ENCODE results near the gene TUSC2.

Gene TUSC2

DNA sequence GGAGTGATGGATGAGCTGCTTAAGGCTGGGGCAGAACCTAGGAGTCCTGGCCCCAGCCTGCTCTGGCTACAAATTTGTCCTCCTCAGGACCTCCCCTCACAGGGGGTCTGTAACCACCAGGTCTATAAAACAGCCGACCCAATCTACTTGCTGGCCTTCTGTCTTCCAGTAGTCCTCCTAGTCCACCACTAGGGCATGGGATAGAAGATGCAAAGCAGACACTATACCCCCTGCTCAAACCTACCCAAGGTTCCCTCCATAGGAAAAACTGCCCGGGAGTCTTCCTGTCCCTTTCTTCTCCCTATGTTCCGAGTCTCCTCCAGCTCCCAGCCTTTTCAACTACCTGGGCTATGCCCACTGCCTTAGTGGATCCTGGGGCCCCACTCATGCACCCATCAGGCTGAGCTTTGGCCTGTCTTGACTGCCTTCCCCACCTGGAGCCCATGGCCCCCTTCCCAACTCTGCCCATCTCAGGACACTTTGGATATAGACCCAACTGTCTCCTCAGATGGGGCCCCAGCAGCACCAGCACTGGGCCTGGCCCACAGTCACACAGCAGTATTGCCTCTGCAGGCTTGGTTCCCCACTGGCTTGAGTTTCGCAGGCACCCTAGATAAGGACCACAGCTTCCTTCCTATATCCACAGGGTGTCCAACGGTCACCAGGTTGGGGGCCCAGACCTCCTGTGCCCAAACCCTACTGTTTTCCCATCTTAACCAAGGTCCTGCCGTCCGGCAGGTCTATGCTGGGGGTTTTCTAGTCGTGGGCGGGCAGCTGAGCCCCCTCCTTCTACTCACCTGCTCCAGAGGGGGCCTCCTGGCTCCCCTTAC is 29.9 kb downstream of the TUSC2 start:
- H3K9ac ChIP-seq (ENCODE audit: insufficient read length): no peak overlapping the region
- H3K9me3 ChIP-seq (ENCODE audit: low read depth, low read length): no peaks in the 10 kb centered on the region
- no peak overlapping the region for H3K27ac ChIP-seq
- no peaks in the 10 kb centered on the region for H3K36me3 ChIP-seq (ENCODE audit: insufficient read depth, low read length)
- H3K4me3 ChIP-seq: peak overlapping the region; percentile 82
- no peak for DNase-seq (ENCODE audit: low read depth, low spot score)
- TF ChIP-seq POLR2AphosphoS5 (IDR thresholded peaks at IDR 0.05; ENCODE audit: borderline replicate concordance, low read depth, low read length) (no peak), EZH2 (IDR thresholded peaks at IDR 0.05) (no peak)

DNA sequence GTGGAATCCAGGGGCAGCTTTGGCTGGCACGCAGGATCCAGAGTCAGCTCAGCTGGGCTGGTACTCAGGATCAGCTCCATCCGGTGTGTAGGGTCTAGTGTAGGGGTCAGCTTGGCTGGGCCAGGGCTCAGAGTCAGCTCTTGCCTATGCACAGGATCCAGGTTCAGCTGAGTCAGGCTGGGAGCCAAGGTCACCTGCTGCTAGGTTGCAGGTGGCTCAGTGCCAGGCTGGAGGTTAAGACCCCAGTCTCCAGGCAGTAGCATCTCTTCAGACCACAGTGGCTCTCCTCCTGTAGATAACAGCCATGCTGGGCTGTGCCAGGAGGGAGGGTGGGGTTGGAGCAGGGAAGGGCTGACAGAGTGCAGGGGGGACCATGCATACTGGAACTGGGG is 30.6 kb downstream of the TUSC2 start:
- H3K9ac ChIP-seq (ENCODE audit: insufficient read length): no peak overlapping the region
- no peaks in the 10 kb centered on the region for H3K9me3 ChIP-seq (ENCODE audit: low read depth, low read length)
- TF ChIP-seq FOXP2 (optimal IDR thresholded peaks at IDR 0.05; ENCODE audit: control extremely low read depth, extremely low read length, insufficient read depth) (no peak), EZH2 (IDR thresholded peaks at IDR 0.05) (no peak), POLR2AphosphoS5 (IDR thresholded peaks at IDR 0.05; ENCODE audit: borderline replicate concordance, low read depth, low read length) (no peak)
- no peak for DNase-seq (ENCODE audit: low read depth, low spot score)
- H3K4me3 ChIP-seq: no peak overlapping the region
- no peaks in the 10 kb centered on the region for H3K36me3 ChIP-seq (ENCODE audit: insufficient read depth, low read length)
- no peak overlapping the region for H3K27ac ChIP-seq

DNA sequence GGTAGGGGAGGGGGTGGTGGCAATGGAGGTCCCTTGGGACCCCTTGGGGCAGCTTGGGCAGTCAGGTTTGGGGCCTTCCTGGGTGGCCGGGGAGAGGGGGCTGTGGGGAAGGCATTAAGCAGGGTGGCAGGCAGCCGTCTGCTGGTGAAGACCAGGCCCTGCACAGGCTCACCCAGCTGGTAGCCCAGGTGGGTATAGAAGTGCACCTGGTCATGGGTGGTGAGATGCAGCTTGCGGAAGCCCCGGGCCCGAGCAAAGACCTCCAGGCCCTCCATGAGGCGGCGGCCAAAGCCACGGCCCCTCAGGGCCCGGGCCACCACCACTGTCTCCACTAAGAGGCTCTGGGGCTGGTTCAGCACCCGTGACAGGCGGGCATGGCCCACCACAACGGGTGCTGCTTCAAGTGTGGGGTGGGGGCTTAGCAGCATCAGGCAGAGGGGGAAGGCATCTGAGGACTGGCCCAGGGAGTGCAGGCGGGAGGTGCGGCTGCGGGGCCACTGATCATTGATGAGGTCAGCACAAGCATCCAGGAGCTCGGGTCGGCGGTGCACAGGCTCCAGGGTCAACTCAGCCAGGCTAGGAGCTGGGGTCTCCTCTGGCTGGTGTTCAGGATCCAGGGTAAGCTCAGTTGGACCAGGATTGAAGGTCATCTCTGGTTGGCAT is 31.2 kb downstream of the TUSC2 start:
- no peak for TF ChIP-seq EZH2 (IDR thresholded peaks at IDR 0.05)
- no peak for TF ChIP-seq FOXP2 (optimal IDR thresholded peaks at IDR 0.05; ENCODE audit: control extremely low read depth, extremely low read length, insufficient read depth)
- TF ChIP-seq POLR2AphosphoS5 (IDR thresholded peaks at IDR 0.05; ENCODE audit: borderline replicate concordance, low read depth, low read length): no peak
- Histone ChIP-seq H3K36me3 (ENCODE audit: insufficient read depth, low read length) (no peaks in the 10 kb centered on the region), H3K4me3 (no peak overlapping the region), H3K9ac (ENCODE audit: insufficient read length) (no peak overlapping the region), H3K27ac (no peak overlapping the region), H3K9me3 (ENCODE audit: low read depth, low read length) (no peaks in the 10 kb centered on the region)
- DNase-seq (ENCODE audit: low read depth, low spot score): no peak

DNA sequence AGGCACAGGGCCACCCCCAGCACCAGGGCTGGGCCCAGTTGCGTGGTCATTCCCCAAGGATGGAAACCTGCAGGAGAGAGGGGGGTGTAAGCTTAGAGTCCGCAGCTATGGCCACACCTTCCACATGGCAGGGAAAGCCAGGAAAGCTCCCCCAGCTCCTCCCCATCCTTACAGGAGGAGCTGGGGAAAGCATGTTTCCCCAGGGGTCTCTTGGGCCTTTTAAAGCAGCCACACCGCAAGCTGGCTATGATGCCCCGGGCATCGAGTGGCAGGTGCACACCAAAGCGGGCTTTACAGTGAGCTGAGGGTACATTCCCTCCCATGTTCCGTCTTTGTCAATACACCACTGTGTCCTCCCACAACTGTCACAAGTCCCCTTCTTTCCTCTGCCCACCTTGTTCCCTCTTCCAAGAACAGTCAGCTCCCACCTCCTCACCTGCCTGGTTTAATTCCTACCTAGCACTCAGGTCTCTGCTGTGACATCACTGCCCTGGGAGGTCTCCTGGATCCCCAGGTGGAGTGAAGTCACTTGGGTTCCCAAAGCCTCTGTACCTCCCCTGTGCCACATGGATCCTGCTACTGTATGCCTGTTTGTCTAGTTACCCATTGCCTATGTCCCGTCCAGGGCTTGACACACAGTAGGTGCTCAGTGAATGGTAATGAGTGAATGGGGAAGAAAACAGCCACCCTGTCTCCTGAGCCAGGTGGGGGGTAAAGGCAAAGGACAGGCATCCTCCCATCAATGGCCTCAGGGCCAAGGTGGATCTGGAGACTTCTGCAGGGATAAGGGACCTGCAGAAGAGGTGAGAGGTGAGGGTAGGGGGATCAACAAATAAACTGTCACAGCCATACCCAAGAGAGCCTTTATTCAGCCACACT is 32.2 kb downstream of the TUSC2 start:
- Histone ChIP-seq H3K9ac (ENCODE audit: insufficient read length) (no peak overlapping the region), H3K4me3 (no peak overlapping the region), H3K9me3 (ENCODE audit: low read depth, low read length) (no peaks in the 10 kb centered on the region), H3K27ac (no peak overlapping the region), H3K36me3 (ENCODE audit: insufficient read depth, low read length) (no peaks in the 10 kb centered on the region)
- no peak for TF ChIP-seq FOXP2 (optimal IDR thresholded peaks at IDR 0.05; ENCODE audit: control extremely low read depth, extremely low read length, insufficient read depth)
- TF ChIP-seq POLR2AphosphoS5 (IDR thresholded peaks at IDR 0.05; ENCODE audit: borderline replicate concordance, low read depth, low read length): no peak
- no peak for TF ChIP-seq EZH2 (IDR thresholded peaks at IDR 0.05)
- DNase-seq (ENCODE audit: low read depth, low spot score): no peak

DNA sequence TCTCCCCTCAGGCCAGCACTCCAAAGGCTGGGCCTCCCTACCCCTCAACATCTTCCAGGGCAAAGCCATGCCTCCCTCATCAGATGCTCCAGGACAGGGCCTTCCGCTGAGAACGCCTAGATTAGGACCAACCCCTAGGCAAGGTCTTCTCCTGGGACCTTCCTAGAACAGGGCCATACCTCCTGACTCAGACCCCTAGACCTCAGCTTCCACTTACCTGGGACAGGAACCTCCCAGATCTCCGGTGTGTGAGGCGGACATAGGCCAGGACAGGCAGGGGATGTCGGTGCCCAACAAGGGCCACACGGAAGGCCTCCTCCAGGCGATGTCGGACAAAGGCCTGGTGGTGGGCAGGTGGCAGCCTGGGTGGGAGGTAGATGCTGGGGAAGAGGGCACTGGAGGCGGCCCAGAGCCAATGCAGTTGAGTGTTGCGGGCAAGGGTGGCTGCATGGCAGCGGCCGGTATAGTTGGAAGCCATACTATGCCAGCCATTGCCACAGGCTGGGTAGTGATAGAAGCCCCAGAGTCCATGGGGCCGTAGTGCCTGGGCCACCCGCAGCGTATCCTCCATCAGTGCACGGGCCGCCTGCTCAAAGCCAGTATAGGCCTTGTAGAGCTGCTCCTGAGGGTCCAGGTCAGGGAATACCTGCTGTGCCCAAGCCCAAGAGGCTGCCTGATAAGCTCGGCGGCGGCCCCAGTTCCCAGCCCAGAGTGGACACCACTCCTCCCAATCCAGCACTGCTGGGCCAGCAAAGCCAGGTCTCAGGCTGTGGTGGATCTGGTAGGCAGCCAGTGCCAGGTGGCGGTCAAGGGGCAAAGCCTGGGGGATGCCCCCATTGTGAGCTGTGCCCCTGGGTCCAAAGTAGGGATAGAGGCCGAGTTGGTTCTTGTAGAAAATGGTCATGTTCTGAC is 33.3 kb downstream of the TUSC2 start:
- H3K9ac ChIP-seq (ENCODE audit: insufficient read length): no peak overlapping the region
- peaks cover 1% of the 10 kb centered on the region; the same call in 1 of the 2 replicates for H3K36me3 ChIP-seq (ENCODE audit: insufficient read depth, low read length)
- DNase-seq (ENCODE audit: low read depth, low spot score): no peak
- no peaks in the 10 kb centered on the region for H3K9me3 ChIP-seq (ENCODE audit: low read depth, low read length)
- H3K27ac ChIP-seq: no peak overlapping the region
- H3K4me3 ChIP-seq: no peak overlapping the region
- TF ChIP-seq FOXP2 (optimal IDR thresholded peaks at IDR 0.05; ENCODE audit: control extremely low read depth, extremely low read length, insufficient read depth) (no peak), EZH2 (IDR thresholded peaks at IDR 0.05) (no peak), POLR2AphosphoS5 (IDR thresholded peaks at IDR 0.05; ENCODE audit: borderline replicate concordance, low read depth, low read length) (no peak)

DNA sequence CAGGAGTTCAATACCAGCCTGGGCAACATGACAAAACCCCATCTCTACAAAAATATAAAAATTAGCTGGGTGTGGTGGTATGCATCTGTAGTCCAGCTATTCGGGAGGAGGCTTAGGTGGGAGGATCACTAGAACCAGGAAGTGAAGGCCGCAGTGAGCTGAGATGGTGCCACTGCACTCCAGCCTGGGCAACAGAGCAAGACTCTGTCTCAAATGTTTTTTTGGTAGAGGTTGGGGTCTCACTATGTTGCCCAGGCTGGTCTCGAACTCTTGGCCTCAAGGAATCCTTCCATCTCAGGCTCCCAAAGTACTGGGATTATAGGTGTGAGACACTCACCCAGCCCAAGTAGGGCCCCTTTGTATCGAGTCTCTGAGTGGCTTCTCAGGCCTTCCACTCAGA is 33.9 kb downstream of the TUSC2 start:
- Histone ChIP-seq H3K4me3 (no peak overlapping the region), H3K9me3 (ENCODE audit: low read depth, low read length) (no peaks in the 10 kb centered on the region), H3K9ac (ENCODE audit: insufficient read length) (no peak overlapping the region), H3K36me3 (ENCODE audit: insufficient read depth, low read length) (peaks cover 8% of the 10 kb centered on the region; the same call in 1 of the 2 replicates), H3K27ac (no peak overlapping the region)
- TF ChIP-seq FOXP2 (optimal IDR thresholded peaks at IDR 0.05; ENCODE audit: control extremely low read depth, extremely low read length, insufficient read depth) (no peak), POLR2AphosphoS5 (IDR thresholded peaks at IDR 0.05; ENCODE audit: borderline replicate concordance, low read depth, low read length) (no peak)
- no peak for DNase-seq (ENCODE audit: low read depth, low spot score)

DNA sequence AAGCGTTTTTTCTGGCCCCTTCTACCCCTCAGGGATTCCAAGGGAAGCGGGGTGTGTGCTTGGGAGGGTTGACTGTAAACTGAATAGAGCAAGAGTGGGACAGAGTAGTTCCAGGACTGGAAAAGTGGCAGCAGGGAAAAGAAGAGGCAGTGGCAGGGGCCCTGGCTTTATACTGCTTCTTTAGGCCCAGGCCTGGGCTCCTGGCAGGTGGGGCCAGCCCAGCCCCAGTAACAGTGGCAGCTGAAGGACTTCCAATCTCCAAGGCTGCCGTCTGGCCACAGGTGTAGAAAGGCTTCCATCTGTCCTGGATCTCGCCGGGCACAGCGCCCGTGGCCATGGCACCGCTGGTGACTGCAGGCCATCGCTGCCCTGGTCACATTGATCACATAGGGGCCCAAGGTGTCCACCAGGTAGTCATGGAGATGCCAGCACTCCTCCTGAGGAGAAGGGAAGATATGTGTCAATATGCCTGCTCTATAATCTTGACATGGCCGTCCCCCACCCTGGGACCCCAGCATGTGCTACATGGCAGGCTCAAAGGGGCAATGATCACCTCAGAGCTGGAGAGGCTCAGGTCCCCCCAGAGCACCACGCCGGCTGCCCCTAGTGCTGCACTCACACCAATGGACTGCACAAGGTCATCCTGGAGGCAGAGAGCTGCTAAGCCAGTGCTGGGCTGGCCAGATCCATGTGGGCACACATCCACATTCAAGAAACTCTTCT is 34.8 kb downstream of the TUSC2 start:
- Histone ChIP-seq H3K27ac (no peak overlapping the region), H3K36me3 (ENCODE audit: insufficient read depth, low read length) (peaks cover 11% of the 10 kb centered on the region; the same call in 1 of the 2 replicates), H3K9ac (ENCODE audit: insufficient read length) (peak overlapping the region; percentile 67), H3K9me3 (ENCODE audit: low read depth, low read length) (no peaks in the 10 kb centered on the region), H3K4me3 (peak overlapping the region; percentile 84)
- TF ChIP-seq POLR2AphosphoS5 (IDR thresholded peaks at IDR 0.05; ENCODE audit: borderline replicate concordance, low read depth, low read length): no peak
- TF ChIP-seq EZH2 (IDR thresholded peaks at IDR 0.05): no peak
- no peak for TF ChIP-seq FOXP2 (optimal IDR thresholded peaks at IDR 0.05; ENCODE audit: control extremely low read depth, extremely low read length, insufficient read depth)
- no peak for DNase-seq (ENCODE audit: low read depth, low spot score)
